Peyer's patch (tissue), 4 donors: ENCODE measurements around the gene ARSG. TPM values are rescaled to one million over a fixed set of nuclear protein-coding genes. Genes with fewer than 3 reads are reported as not detected.

Source experiments
- DNase-seq, 3 donors: peaks; one replicate each; pipeline ENCODE4 v3.0.0-alpha.2; 2017 to 2019
- H3K27ac ChIP-seq, 4 donors: fragments of 200-600 bp; sonication (generic); one replicate each; pipeline ENCODE4 v1.5.1; 2016 to 2019
- H3K27me3 ChIP-seq, 2 donors: fragments of 200-600 bp; sonication (generic); one replicate each; pipeline ENCODE4 v1.5.1; 2019
- H3K36me3 ChIP-seq, 3 donors: fragments of 200-600 bp; sonication (generic); one replicate each; pipeline ENCODE4 v1.5.1; 2016 to 2019
- H3K4me1 ChIP-seq, 4 donors: fragments of 200-600 bp; sonication (generic); one replicate each; pipeline ENCODE4 v1.5.1; 2016 to 2019
- H3K4me3 ChIP-seq, 4 donors: fragments of 200-600 bp; sonication (generic); 1 replicate in 3 of 4; 2 replicates in 1 of 4; pipeline ENCODE4 v1.5.1; 2016 to 2019; ENCODE audit warnings: mild to moderate bottlenecking in 1 of 4
- H3K9me3 ChIP-seq, 4 donors: fragments of 200-600 bp; sonication (generic); one replicate each; pipeline ENCODE4 v1.5.1; 2016 to 2019; ENCODE audit warnings: mild to moderate bottlenecking in 1 of 4
- POLR2A ChIP-seq, 2 donors: fragments of 450-650 bp; IDR thresholded peaks; one replicate each; pipeline ENCODE4 v1.5.1; 2017; ENCODE audit warnings: antibody characterized with exemption in 2 of 2, mild to moderate bottlenecking in 2 of 2, moderate library complexity in 2 of 2
- total RNA-seq, 4 donors: library from RNA; depleted of rRNA; stranded (reverse); fragments of >200 nt; gene quantifications; one replicate each; pipeline ENCODE4 v1.1.0, GENCODE V29; 2016
- TF ChIP-seq, protein P1 (sequence below), 6 experiments: fragments of 450-650 bp in 4 of 6; fragments of 200-600 bp in 2 of 6; sonication (generic) in 1 of 6; IDR thresholded peaks; one replicate each; pipeline ENCODE4 v1.5.1; 2017 to 2019; ENCODE audit warnings: antibody characterized with exemption in 6 of 6, mild to moderate bottlenecking in 3 of 6, moderate library complexity in 1 of 6

Gene ARSG
- total RNA-seq, 4 donors from 2014 or later = 0.70 to 29.7 (median 2.0) TPM

GRCh38 chr17:68443972-68444464 is 152.7 kb downstream of the ARSG start:
- H3K4me3 ChIP-seq = no peak overlapping the region
- peaks cover 0 to 63% (median 0%) of the 10 kb centered on the region in 3 donors for H3K36me3 ChIP-seq
- DNase-seq = no peak
- no peak for TF ChIP-seq POLR2A (IDR thresholded peaks at IDR 0.05)
- TF ChIP-seq, protein P1, sequence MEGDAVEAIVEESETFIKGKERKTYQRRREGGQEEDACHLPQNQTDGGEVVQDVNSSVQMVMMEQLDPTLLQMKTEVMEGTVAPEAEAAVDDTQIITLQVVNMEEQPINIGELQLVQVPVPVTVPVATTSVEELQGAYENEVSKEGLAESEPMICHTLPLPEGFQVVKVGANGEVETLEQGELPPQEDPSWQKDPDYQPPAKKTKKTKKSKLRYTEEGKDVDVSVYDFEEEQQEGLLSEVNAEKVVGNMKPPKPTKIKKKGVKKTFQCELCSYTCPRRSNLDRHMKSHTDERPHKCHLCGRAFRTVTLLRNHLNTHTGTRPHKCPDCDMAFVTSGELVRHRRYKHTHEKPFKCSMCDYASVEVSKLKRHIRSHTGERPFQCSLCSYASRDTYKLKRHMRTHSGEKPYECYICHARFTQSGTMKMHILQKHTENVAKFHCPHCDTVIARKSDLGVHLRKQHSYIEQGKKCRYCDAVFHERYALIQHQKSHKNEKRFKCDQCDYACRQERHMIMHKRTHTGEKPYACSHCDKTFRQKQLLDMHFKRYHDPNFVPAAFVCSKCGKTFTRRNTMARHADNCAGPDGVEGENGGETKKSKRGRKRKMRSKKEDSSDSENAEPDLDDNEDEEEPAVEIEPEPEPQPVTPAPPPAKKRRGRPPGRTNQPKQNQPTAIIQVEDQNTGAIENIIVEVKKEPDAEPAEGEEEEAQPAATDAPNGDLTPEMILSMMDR (IDR thresholded peaks at IDR 0.05) = no peak
- no peaks in the 10 kb centered on the region for H3K9me3 ChIP-seq
- H3K27me3 ChIP-seq = no peaks in the 10 kb centered on the region
- no peak overlapping the region for H3K27ac ChIP-seq
- H3K4me1 ChIP-seq = no peaks in the 10 kb centered on the region

- no peak overlapping the region for H3K27ac ChIP-seq
- H3K4me3 ChIP-seq = no peak overlapping the region
- no peaks in the 10 kb centered on the region for H3K9me3 ChIP-seq
- peaks cover 0 to 79% (median 0%) of the 10 kb centered on the region in 3 donors for H3K36me3 ChIP-seq
- TF ChIP-seq, protein P1 (IDR thresholded peaks at IDR 0.05) = no peak
- no peak for TF ChIP-seq POLR2A (IDR thresholded peaks at IDR 0.05)
- H3K4me1 ChIP-seq = no peaks in the 10 kb centered on the region
- no peak for DNase-seq
- no peaks in the 10 kb centered on the region for H3K27me3 ChIP-seq
Measured at GRCh38 chr17:68445671-68446070, 154.4 kb downstream of the ARSG start.

- no peak for TF ChIP-seq POLR2A (IDR thresholded peaks at IDR 0.05)
- TF ChIP-seq, protein P1 (IDR thresholded peaks at IDR 0.05) = no peak
- H3K9me3 ChIP-seq = no peaks in the 10 kb centered on the region
- peaks cover 0 to 84% (median 0%) of the 10 kb centered on the region in 3 donors for H3K36me3 ChIP-seq
- H3K27me3 ChIP-seq = no peaks in the 10 kb centered on the region
- no peaks in the 10 kb centered on the region for H3K4me1 ChIP-seq
- no peak for DNase-seq
- no peak overlapping the region for H3K27ac ChIP-seq
- no peak overlapping the region for H3K4me3 ChIP-seq
Measured at GRCh38 chr17:68446626-68447041, 155.3 kb downstream of the ARSG start.

GRCh38 chr17:68449021-68449739 is 157.9 kb downstream of the ARSG start:
- Histone ChIP-seq H3K27ac (no peak overlapping the region), H3K9me3 (no peaks in the 10 kb centered on the region), H3K36me3 (peaks cover 0 to 68% (median 0%) of the 10 kb centered on the region in 3 donors), H3K4me1 (peaks cover 0 to 8% (median 0%) of the 10 kb centered on the region in 4 donors), H3K27me3 (no peaks in the 10 kb centered on the region), H3K4me3 (no peak overlapping the region)
- no peak for DNase-seq
- no peak for TF ChIP-seq POLR2A (IDR thresholded peaks at IDR 0.05)
- TF ChIP-seq, protein P1 (IDR thresholded peaks at IDR 0.05) = no peak

- Histone ChIP-seq H3K9me3 (no peaks in the 10 kb centered on the region), H3K36me3 (peaks cover 0 to 58% (median 0%) of the 10 kb centered on the region in 3 donors), H3K4me3 (no peak overlapping the region), H3K27ac (no peak overlapping the region), H3K4me1 (peaks cover 0 to 8% (median 0%) of the 10 kb centered on the region in 4 donors), H3K27me3 (no peaks in the 10 kb centered on the region)
- no peak for TF ChIP-seq POLR2A (IDR thresholded peaks at IDR 0.05)
- TF ChIP-seq, protein P1 (IDR thresholded peaks at IDR 0.05) = no peak
- DNase-seq = no peak
Measured at GRCh38 chr17:68450391-68450790, 159.1 kb downstream of the ARSG start.
